NCI-H1694 treated with DMSO at 0.1 percent for 48 hours (cell line): Measurements from ENCODE around the gene GPC6.
"Not testable (repeated sequence)": the region's sequence is repeated elsewhere in the genome, so short reads cannot be mapped to it uniquely, and the experiment has no call there.

Experiments used
- DNase-seq: peaks from one replicate; lab custom pipeline; 2025; lab: John Stamatoyannopoulos, UW

Gene GPC6

DNA sequence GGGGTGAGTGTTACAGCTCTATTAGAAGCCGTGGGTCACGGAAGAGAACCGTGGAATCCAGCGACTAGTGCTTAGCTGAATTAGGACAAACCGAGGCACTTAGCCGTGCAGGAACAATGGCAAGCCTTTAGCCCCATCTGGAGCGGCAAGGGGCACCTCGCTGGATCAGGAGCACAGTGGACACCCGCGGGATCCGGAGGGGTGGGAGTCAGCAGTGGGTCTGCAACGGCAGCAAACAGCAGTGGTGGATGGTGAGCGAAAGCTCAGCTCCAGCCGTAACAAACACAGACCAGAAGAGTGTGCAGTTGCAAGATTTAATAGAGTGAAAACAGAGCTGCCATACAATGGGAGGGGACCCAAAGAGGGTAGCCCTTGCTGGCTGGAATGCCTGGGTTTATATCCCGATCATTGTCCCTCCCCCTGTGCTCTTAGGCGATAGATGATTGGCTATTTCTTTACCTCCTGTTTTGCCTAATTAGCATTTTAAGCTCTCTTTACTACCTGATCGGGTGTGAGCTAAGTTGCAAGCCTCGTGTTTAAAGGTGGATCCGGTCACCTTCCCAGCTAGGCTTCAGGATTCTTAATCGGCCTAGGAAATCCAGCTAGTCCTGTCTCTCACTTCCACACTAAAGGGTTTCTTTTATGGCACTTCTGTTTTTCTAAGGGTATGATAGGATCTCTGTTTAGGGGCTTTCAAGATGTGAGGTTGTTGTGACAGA, 1076.4 kb downstream of the GPC6 start:
- not testable (repeated sequence) for DNase-seq

DNA sequence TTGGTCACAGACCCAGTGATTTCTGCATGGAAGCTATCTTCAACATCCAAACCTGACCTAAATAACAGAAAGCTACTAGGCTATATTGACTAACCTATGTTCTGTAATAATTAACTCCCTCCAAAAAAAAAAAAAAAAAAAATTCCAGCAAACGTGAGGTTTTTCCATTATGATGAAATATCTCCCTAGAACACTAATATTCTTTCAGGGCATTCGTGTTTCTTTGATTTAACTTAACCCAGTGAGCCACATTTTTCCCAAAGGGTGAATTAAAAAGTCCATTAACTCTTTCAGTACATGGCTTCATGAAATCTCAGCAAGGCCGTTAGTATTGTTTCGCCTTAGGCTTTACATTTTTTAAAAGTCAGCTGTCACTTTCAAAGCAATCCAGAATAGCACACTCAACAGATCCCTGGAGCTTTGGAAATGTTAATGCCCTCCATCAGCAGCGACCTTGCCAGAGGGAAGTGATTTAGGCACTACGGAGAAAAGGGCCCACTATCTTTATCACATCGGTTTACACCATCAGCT, 1077.1 kb downstream of the GPC6 start:
- DNase-seq: no peak

DNA sequence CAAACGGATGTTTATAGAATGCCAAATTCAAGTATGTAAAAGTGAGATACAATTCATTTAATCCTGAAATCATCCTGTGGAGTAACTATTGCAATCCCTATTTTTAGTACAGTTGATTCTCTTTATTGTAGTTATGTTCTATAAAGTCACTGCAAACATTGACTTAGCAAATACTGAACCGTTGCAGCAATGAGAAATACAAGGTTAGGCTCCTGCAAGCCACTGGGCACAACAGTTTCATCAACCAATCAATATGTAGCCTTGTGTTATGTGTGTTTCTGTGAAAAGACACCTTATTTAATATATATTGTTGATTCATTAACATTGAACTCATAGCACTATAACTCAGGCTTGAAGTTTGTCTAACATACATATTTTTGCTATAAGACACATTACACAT, 1078.4 kb downstream of the GPC6 start:
- DNase-seq: no peak

DNA sequence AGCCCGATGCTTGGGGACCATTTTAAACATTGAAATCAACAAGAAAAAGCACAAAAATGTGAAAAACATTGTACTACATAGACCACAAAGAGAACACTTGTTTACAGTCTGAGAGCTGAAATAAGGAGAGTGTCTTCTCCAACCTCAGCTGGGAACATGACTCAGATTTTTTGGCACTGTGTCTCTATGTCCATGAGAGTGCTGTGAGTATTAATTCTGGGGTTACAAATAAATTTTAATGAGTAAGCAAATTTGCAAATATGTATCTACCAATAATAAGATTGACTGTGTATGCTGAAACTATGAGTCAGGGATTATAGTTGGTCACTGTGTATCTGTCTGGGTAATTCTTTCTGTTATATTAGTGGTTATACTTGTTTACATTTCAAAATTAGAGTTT, 1078.9 kb downstream of the GPC6 start:
- DNase-seq: no peak

DNA sequence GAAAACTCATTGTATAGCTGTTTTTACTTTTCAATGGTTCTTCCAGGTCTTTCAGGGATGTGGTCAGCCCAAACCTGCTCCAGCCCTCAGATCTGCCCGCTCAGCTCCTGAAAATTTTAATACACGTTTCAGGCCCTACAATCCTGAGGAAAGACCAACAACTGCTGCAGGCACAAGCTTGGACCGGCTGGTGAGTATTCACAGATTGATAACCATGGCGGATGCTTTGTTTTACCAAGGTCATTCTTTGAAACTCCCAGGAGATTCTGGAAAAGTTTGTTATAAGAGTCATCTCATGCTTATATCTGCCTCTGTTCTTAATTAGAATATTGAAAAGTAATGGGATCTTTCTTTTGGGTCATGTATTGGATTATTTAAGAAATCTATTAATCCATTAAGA, 1079.3 kb downstream of the GPC6 start:
- no peak for DNase-seq

DNA sequence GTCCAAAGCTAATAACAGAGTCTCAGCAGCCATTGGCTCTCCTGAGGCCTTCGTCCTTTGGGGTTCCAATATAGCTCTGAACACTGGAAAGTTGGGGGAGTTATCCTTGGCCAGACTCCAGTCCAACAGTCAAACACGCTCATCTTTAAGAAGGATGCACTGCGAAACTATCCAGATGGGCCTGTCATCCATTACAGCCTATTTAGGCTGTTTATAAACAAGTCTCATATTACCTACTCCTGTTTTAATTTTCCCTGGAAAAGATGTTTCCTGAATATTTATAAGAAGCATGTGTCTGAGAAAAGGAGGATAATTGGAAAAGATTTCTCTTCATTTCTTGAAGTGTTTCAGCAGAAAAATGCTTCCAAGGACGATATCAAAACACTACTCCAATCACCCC, 1082.2 kb downstream of the GPC6 start:
- DNase-seq: peak; percentile 6

DNA sequence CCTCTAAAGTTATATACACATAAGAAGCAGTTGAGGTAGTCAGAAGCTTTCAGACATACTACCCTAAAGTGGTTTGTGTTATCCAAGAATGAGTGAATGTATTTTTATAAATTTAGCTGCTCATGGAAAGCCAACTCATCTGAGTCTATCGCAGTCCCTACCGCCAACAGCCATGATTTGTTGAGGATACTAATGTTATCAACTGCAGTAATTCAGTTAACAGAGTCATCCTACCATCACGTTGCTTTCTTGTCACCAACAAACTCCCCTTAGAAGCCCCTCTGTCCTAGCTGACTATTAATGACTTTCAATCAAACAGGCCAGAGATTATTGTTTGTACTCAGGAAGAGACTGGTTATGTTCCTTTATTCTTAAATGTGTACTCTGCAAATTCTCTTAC, 1083.0 kb downstream of the GPC6 start:
- no peak for DNase-seq

DNA sequence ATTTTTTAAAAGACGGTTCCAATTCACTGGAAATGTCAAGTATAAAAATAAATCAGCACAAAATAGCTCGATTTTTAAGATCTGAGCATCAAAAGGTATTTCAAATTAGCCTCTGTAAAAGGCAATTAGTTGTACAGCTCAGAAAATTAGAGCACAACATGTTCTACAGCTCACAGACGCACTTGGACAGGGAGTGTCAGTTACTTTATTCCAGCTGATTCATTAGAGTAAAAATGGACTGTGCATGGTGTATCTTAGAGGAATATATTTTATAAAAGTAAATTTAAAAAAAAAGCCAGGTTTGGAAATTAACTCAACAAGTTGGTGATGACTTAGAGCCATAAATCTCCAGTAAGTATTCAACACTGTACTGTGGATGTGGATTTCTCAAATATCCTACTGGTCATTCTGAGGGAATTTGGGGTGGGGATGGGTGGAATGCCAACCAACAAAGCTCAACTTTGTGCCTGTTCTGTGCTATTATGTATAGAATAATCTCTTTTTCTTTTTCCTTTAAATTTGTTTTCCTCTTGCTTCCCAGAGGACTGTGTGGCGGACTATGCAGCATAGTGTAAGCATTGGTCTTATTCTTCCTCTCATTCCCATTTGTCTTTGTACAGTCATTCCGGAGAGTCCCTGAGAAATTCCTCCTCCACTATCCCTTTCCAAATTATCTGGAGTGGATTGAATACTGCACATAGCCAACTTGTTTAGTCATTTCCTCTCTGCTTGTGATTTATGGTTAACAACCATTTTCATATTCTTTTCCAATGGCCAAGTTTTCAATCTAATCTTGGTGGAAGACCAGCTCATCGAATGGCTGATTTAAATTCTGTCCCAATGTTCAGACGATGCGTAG, 1083.6 kb downstream of the GPC6 start:
- DNase-seq: no peak

DNA sequence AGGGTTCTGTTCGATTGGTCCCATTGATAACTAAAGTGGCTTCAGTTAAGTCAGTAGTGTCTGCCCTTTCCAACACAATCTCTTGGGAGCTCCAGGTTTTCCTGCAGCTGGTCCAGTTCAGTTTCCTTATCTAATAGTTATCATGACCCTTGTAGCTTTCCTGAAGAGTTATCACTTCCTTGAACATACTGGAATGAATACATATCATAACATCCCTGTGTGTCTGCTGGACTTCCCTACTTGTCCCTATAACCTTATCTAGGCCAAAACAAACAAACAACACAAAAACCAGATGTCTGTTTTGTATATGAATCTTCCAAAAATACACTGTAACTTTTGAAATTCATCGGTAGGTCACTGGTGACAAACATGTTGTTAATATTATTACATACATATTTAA, 1085.3 kb downstream of the GPC6 start:
- DNase-seq: no peak

DNA sequence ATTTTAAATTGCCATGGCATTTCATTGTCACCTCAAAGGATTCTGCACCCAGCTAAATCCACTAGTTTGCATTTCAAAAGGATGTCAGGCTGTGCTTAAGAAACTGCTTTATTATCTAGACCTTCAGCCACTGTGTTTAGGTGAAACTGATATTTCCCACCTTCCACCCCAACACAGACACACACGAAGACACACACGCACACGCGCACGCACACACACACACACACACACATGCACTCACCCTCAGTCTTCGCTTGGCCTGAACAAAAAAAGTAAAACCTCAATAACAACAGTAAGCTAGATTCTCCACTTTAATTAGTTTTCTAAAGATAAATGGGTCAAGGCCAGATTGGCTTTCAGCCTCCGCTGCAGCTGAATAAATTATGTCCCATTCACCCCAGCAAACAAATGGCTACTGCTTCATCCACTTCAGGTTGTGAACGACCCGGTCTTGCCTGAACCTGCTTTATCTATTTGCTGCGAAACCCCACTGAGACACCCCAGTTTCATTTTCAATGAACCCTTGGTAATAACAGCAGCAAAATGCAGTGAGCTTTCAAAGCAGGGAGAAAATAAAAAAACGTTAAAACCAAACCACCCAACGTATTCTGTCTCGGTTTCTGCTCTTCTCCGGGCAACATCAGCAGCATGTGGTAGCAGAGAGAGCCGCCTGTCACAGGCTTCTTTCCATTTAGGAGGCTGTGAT, 1086.1 kb downstream of the GPC6 start:
- DNase-seq: no peak

DNA sequence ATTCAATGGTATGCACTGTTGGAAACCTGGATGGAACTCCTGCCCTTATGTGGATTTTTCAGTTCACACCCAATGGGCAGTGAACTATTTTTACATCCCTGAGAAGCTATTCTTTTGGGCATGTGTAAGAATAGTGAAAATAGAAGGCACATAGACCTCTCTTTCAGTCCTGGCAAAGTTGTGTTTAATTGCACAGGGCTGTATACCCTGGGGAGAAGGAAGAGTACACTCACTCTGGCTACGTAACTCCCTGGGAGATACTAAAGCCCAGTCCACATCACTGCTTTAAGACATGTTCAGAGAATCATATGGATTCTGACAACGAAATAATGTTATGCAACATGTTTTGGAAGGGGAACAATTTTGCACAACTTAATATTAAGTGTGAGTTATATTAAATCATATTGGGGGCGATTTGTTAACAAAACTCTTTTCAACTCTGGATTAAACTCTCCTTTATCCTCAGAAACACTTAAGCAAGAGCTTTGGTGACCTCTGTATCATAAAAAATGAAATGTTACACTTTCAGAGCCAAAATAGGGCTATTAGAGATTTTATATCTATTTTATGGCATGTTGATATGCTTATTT, 1086.8 kb downstream of the GPC6 start:
- no peak for DNase-seq

DNA sequence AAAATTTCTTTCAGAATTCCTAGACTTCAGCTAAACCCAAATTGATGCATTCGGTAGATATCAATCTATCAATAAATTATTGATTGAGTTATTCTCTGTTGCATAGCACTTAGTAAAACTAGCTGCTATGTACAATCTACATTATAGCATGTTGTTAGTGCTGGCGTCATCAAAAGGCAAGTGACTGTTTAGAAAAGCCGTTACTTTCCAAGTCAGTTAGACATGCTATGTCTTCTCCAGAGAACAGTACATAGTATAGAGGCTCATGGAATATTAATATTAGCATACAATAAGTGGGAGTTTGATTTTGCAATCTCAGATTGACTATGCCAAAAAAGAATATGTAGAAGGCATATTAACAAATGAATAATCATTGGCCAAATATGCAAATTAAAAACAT, 1087.3 kb downstream of the GPC6 start:
- DNase-seq: no peak

DNA sequence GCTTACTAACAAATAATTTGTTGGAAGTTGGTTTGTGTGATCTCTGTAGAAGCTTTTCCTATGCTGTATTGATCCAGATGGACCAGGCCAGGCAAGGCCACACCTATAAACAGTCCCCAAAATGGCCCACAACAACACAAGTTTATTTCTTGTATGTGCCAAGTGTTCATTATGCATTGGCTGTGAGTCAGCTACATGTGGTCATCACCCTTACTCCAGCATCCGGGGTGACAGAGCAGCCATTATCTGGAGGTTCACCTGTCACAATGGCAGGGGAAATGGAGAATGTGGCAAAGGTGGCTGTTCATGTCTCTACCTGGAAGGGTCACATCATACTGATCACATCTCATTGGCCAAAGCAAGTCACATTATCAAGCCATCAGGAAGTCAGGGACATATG, 1088.6 kb downstream of the GPC6 start:
- DNase-seq: no peak

DNA sequence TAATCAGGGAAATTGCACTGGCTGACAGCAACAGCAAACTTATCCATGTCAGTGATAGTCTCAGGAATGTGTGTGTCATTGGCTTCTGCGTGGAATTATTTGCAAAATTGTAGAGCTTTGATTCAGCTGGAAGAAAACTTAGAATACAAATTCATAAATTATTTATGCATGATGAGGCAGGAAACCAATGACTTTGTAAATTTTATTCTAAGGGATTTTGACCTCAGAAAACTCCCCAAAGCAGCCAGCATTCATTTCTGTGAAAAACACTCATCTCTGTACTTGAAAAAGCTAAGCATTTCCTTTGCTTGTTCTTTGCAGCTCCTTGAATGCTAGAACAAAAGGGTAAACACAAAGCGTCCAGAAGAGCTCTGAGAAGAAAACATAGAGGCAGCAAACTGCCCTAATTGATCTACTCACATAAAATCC, 1090.5 kb downstream of the GPC6 start:
- no peak for DNase-seq

DNA sequence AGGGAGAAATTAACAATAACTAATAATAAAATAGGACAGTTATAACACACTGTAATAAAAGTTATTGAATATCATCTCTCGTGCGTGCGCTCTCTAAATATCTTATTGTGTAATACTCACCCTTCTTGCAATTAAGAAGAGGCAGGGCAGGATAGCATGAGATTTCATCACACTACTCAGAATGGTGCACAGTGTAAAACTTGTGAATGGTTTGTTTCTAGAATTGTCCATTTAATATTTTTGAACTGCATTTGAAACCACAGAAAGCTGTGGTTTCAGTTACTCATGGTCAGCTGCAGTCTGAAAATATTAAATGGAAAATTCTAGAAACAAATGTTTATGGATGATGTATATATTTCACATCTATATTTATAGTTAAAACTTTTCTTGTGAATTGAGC, 1091.8 kb downstream of the GPC6 start:
- DNase-seq: no peak

DNA sequence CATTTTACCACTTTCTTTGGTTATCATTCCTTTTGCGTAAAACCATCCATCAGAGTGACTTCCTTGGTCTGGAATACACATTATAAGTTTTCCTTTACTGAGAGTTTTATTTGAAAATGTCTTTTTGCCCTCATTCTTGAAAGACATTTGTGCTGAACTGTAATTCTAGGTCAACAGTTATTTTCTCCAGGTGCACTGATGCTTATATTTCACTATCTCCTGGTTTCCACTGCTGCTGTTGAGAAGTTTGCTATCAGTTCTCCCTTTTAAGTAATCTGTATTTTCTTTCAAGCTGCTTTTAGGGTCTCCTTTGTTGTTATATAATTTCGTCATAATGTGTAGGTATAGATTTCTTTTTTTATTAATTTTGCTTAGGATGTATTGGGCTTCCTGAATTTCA, 1092.9 kb downstream of the GPC6 start:
- no peak for DNase-seq

DNA sequence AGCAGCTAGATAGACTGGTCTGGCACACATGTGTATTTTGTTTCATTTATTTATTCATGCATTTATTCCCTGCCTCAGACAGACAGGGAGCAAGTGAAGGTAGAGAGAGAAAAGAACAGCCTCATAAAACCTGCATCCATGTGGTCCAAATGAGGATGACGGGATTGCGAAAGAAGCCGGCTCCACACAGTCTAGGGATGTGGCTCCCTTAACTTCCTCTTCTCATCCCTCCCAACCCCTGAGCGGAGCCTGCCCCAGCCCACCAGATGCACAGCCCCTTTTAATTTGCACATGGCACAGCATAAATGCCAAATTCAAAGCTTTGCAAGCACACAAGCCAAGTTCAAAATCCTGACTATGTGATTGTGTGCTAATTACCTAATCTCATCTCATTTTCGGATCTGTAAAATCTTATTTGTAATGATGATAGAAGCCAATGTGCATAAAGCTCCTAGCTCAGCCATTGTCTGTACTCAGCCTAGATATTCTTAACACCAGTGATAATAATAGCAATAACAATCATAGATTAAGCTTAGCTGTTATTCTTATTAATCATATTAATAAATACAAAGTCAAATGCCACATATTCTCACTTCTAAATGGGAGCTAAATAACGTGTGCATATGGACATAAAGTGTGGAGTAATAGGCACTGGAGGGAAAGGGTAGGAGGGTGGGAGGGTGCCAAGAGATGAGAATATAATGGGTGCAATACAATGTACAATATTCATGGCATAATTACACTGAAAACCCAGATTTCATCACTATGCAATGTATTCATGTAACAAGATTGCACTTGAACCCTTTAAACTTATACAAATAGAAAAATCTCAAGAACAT, 1096.5 kb downstream of the GPC6 start:
- no peak for DNase-seq

DNA sequence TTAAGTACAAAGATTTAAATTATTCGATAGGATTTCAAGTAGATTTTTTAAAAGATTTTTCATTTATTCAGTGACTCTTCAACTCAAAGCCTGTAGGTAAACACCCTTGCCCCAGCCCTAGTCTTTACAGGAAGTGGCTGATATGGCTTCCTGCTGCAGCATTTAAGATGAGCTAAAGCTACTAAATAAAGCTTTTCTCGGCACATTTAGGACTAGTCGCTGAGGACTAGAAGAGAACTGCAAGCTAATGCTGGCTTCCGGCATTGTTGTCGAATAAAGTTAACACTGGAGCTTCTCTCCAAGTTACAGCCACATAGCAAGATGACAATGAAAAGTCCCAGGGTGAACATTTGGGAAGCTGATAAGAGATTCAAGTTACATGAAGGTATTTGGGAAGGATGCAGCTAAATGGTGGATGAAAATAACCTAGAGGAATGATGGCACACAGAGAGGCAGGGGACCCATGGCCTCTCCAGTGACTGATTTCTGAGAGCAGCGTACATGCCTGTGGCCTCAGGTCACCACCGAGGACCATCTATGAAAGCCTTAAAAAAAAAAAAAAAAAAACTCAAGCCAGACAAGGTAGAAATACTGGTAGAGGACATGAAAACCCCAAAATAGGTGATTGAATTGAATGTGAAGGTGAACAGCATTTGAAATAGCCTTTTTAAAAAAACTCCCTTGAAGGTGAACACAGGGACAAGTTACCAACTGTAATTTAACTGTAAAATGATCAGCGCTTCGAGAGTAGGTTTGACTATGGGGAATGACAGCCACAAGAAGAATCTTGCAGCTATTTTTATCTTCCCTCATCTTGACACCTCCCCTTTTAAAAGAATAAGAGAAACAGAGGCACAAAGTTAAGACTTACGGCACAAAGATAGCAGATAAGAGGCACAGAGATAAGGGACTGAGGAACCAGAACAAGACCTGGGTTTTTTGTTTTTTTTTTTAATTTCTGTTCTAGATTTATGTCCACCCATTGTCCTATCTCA, 1097.5 kb downstream of the GPC6 start:
- no peak for DNase-seq

DNA sequence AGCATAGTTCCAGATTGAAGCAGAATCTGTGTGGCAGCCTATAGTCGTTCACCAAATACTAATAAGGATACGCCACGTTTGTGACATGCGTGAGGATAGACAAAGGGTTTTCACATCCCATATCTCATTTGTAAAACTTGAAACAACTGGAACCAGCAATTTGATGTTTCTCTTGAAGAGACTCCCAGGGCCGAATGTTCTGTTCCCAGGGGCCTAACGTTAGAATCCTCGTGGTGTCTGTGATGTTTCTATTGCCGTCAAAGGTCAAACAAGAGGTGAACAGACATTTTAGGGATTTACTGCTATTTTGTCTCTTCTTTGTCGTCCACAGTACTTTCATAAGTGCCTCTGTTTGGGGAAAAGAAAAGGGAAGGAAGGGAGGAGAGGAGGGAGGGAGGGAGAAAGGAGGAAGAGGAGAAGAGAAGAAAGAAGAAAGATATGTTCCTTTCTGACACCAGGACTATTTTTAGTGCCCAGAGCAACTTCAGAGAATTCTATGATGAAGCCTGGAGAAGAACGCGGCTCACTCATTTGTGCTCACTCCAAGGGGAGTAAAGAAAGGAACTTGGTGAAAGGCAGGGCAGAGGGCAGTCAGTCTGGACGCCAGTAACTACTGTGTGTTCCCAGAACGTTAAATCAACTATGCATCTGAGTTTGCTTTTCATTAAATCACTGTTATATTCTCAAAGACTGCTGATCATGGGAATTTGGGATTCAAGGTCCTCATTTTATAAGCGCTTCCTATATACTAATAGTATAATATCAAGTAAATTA, 1098.3 kb downstream of the GPC6 start:
- no peak for DNase-seq
